HG03025 (cell line): Measurements from ENCODE around the gene BMPER.

Experiments
- ATAC-seq: cut with Tn5 transposase; IDR thresholded peaks from one replicate; pipeline ENCODE4 v1.9.1; 2021; ENCODE audit warnings: mild to moderate bottlenecking, moderate library complexity; ENCODE audit not compliant: unreplicated experiment, low FRiP score

BMPER gene

GRCh38 chr7:34015651-34016050 is 110.3 kb downstream of the BMPER start:
- no peak for ATAC-seq

GRCh38 chr7:34016876-34017275 is 111.5 kb downstream of the BMPER start:
- ATAC-seq = no peak

GRCh38 chr7:34019301-34019790 is 114.0 kb downstream of the BMPER start:
- ATAC-seq = no peak

- no peak for ATAC-seq
These were observed 117.3 kb downstream of the BMPER start for GRCh38 chr7:34022626-34023025.

- no peak for ATAC-seq
These were observed 120.3 kb downstream of the BMPER start for GRCh38 chr7:34025600-34025999.

GRCh38 chr7:34026481-34027190 is 121.3 kb downstream of the BMPER start:
- no peak for ATAC-seq

- no peak for ATAC-seq
These were observed 125.8 kb downstream of the BMPER start for GRCh38 chr7:34031156-34031555.

GRCh38 chr7:34034728-34035127 is 129.4 kb downstream of the BMPER start:
- no peak for ATAC-seq

- ATAC-seq = no peak
These were observed 130.9 kb downstream of the BMPER start for GRCh38 chr7:34036051-34036920.

- ATAC-seq = no peak
These were observed 131.8 kb downstream of the BMPER start for GRCh38 chr7:34036972-34037792.

- no peak for ATAC-seq
These were observed 133.6 kb downstream of the BMPER start for GRCh38 chr7:34038816-34039470.

GRCh38 chr7:34041707-34042106 is 136.4 kb downstream of the BMPER start:
- no peak for ATAC-seq

- ATAC-seq = no peak
These were observed 137.1 kb downstream of the BMPER start for GRCh38 chr7:34042406-34042805.

- no peak for ATAC-seq
These were observed 138.3 kb downstream of the BMPER start for GRCh38 chr7:34043461-34044305.

- no peak for ATAC-seq
These were observed 138.9 kb downstream of the BMPER start for GRCh38 chr7:34044306-34044643.

GRCh38 chr7:34044734-34045353 is 139.5 kb downstream of the BMPER start:
- no peak for ATAC-seq

GRCh38 chr7:34048445-34048844 is 143.1 kb downstream of the BMPER start:
- ATAC-seq = no peak

- ATAC-seq = no peak
These were observed 148.7 kb downstream of the BMPER start for GRCh38 chr7:34054075-34054474.

GRCh38 chr7:34057136-34057535 is 151.8 kb downstream of the BMPER start:
- no peak for ATAC-seq
